T-cell (primary cell): ENCODE data around the gene ARL8B. TPM values are rescaled to one million over a fixed set of nuclear protein-coding genes. Genes with fewer than 3 reads are reported as not detected.
"Not testable (repeated sequence)": the region's sequence is repeated elsewhere in the genome, so short reads cannot be mapped to it uniquely, and the experiment has no call there.

Experiments
- ATAC-seq, 4 experiments: fragments of 200-7000 bp in 3 of 4; fragments of 150-1000 bp in 1 of 4; cut with Tn5 transposase; replicated peaks in 1 of 4; 1 replicate in 3 of 4; 2 replicates in 1 of 4; pipeline ENCODE4 v1.10.0; 2021; ENCODE audit warnings: moderate library complexity in 3 of 4, mild to moderate bottlenecking in 2 of 4, moderate number of reproducible peaks in 1 of 4
- CTCF ChIA-PET, 2 donors: fragments of 300-600 bp; sonication (Branson Sonifier 250); formaldehyde crosslinking; loops; one replicate each; lab custom pipeline; 2022; ENCODE audit warnings: antibody characterized with exemption in 2 of 2; lab: Charles Lee
- POLR2A ChIA-PET, 2 donors: fragments of 300-600 bp; sonication (Branson Sonifier 250); formaldehyde crosslinking; loops; one replicate each; lab custom pipeline; 2022; ENCODE audit warnings: antibody characterized with exemption in 2 of 2; lab: Charles Lee
- DNase-seq, 35 experiments: peaks; one replicate each; pipeline versions ENCODE4 v3.0.0 to v3.0.0-alpha.2; 2013 to 2023
- H3K27ac ChIP-seq: one replicate; pipeline ENCODE4 v1.5.1; 2013; ENCODE audit warnings: low read length
- H3K27me3 ChIP-seq, 2 experiments: replicated peaks in 1 of 2; 1 replicate in 1 of 2; 2 replicates in 1 of 2; pipeline versions ENCODE4 v1.6.1 to v1.7.0; 2013; ENCODE audit warnings: low read length in 1 of 2, mixed read lengths in 1 of 2; ENCODE audit not compliant: control insufficient read depth in 2 of 2, insufficient read depth in 2 of 2; ENCODE audit errors: extremely low read depth in 1 of 2
- H3K36me3 ChIP-seq, 2 donors: 1 replicate in 1 of 2; 2 replicates in 1 of 2; pipeline versions ENCODE4 v1.6.1 to v1.7.0; 2013; ENCODE audit warnings: low read length in 1 of 2; ENCODE audit not compliant: control insufficient read depth in 2 of 2, insufficient read depth in 1 of 2; ENCODE audit errors: extremely low read depth in 1 of 2
- H3K4me1 ChIP-seq, 2 experiments: 1 replicate in 1 of 2; 2 replicates in 1 of 2; pipeline versions ENCODE4 v1.6.1 to v1.7.0; 2013; ENCODE audit warnings: low read length in 2 of 2, mixed read lengths in 1 of 2; ENCODE audit not compliant: insufficient read depth in 2 of 2, control insufficient read depth in 1 of 2; ENCODE audit errors: extremely low read depth in 1 of 2
- H3K4me3 ChIP-seq, 2 donors: 1 replicate in 1 of 2; 2 replicates in 1 of 2; pipeline versions ENCODE4 v1.5.1 to v1.7.0; 2013; ENCODE audit warnings: mild to moderate bottlenecking in 2 of 2, low read length in 1 of 2, moderate library complexity in 1 of 2; ENCODE audit not compliant: control insufficient read depth in 1 of 2; ENCODE audit errors: extremely low read depth in 1 of 2
- H3K9me3 ChIP-seq: 2 replicates; pipeline ENCODE4 v1.7.0; 2013
- H3K27ac Mint-ChIP-seq, 2 donors: one replicate each; pipeline ENCODE4 v1.8.0; 2020 to 2021; ENCODE audit warnings: mild to moderate bottlenecking in 2 of 2, mixed read lengths in 2 of 2
- H3K27me3 Mint-ChIP-seq, 2 donors: one replicate each; pipeline ENCODE4 v1.8.0; 2021 to 2022; ENCODE audit warnings: mixed read lengths in 2 of 2
- H3K36me3 Mint-ChIP-seq: one replicate; pipeline ENCODE4 v1.8.0; 2021; ENCODE audit warnings: mixed read lengths
- H3K4me1 Mint-ChIP-seq, 3 donors: one replicate each; pipeline ENCODE4 v1.8.0; 2020 to 2022; ENCODE audit warnings: mixed read lengths in 3 of 3, mild to moderate bottlenecking in 1 of 3
- H3K4me3 Mint-ChIP-seq, 3 donors: one replicate each; pipeline ENCODE4 v1.8.0; 2020 to 2022; ENCODE audit warnings: mild to moderate bottlenecking in 3 of 3, mixed read lengths in 3 of 3, moderate library complexity in 3 of 3
- H3K9me3 Mint-ChIP-seq, 3 donors: one replicate each; pipeline ENCODE4 v1.8.0; 2020 to 2022; ENCODE audit warnings: mixed read lengths in 3 of 3
- WGBS: methylation state at CpG from one replicate; pipeline ENCODE4 v1.1.5; 2013; ENCODE audit warnings: missing lambda C conversion rate; ENCODE audit not compliant: insufficient coverage; 5-methylcytosine and 5-hydroxymethylcytosine counted together
- total RNA-seq, 35 experiments: library from RNA in 6 of 35; stranded (reverse) in 6 of 35; fragments of 120-200 nt in 1 of 35; gene quantifications; one replicate each; pipeline versions ENCODE4 v1.2.1 to v1.2.4 and lab custom pipeline; 2013 to 2026

The ARL8B gene
- total RNA-seq, 5 donors from 2014 or later (not counting 1 experiment from before 2014, with no cell fraction given) = 40.6 to 52.6 (median 48.3) TPM

DNA sequence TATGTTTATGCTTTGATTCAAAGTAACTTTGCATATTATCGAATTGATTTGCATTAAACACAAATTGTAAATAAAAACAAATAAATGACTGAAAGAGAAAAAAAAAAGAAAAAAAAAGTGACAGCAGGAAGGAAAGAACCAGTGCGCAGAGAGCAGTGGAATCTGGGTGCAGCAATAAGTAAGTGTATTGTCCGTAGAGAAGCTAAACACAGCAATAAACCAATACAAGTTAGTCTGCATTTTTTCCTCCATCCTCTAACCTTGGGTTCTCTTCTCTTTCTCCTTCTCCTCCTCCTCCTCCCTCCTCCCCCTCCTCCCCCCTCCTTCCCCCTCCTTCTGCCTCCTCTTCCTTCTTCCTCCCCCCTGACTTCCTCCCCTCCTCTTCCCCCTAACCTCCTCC, 18.3 kb upstream of the ARL8B start:
- peaks cover 0 to 7% of the 10 kb centered on the region in 2 experiments for H3K27me3 ChIP-seq
- no peak overlapping the region for H3K27ac ChIP-seq
- no peaks in the 10 kb centered on the region for H3K4me1 Mint-ChIP-seq
- CTCF ChIA-PET = no interaction called here
- DNase-seq (no peak), ATAC-seq (no peak)
- WGBS = no CpG with 5 or more reads among the region's 3 CpGs
- no peaks in the 10 kb centered on the region for H3K9me3 Mint-ChIP-seq
- H3K27me3 Mint-ChIP-seq = peaks cover 0 to 8% of the 10 kb centered on the region in 2 donors
- H3K36me3 ChIP-seq = no peaks in the 10 kb centered on the region
- no peak overlapping the region for H3K27ac Mint-ChIP-seq
- POLR2A ChIA-PET = no interaction called here
- H3K4me3 ChIP-seq = no peak overlapping the region
- H3K9me3 ChIP-seq = no peaks in the 10 kb centered on the region
- no peaks in the 10 kb centered on the region for H3K4me1 ChIP-seq
- H3K4me3 Mint-ChIP-seq = no peak overlapping the region
- no peaks in the 10 kb centered on the region for H3K36me3 Mint-ChIP-seq

DNA sequence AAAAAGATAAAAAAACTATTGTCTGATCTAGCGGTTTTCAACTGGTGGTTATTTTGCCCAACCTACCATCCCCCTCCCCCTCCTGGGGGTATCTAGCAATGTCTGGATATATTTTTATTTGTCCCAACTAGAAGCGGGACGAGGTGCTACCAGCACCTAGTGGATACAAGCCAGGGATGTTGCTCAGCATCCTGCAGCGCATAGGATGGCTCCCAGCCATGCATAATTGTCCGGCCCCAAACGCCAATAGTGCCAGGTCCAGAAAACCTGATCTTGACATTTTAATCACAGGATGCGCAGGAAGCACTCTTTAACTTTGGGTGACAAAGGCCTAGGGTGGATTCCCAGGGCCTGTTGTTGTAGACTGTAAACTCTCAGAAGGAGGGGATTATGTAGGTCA, 17.0 kb upstream of the ARL8B start:
- Mint-ChIP-seq H3K36me3 (no peaks in the 10 kb centered on the region), H3K9me3 (no peaks in the 10 kb centered on the region), H3K4me3 (no peak overlapping the region), H3K27me3 (no peaks in the 10 kb centered on the region), H3K4me1 (no peaks in the 10 kb centered on the region), H3K27ac (no peak overlapping the region)
- WGBS = 98% methylated on average over 6 of the region's 7 CpGs
- POLR2A ChIA-PET = no interaction called here
- Histone ChIP-seq H3K4me1 (no peaks in the 10 kb centered on the region), H3K9me3 (no peaks in the 10 kb centered on the region), H3K4me3 (no peak overlapping the region), H3K27me3 (peaks cover 0 to 11% of the 10 kb centered on the region in 2 experiments), H3K27ac (no peak overlapping the region), H3K36me3 (no peaks in the 10 kb centered on the region)
- CTCF ChIA-PET = interaction anchor here in 1 of 2 donors (0.6 kb wide), 1 partner anchor 28 kb away, joined by 3 read pairs; no protein-coding TSS in a partner anchor
- ATAC-seq (no peak), DNase-seq (no peak)

DNA sequence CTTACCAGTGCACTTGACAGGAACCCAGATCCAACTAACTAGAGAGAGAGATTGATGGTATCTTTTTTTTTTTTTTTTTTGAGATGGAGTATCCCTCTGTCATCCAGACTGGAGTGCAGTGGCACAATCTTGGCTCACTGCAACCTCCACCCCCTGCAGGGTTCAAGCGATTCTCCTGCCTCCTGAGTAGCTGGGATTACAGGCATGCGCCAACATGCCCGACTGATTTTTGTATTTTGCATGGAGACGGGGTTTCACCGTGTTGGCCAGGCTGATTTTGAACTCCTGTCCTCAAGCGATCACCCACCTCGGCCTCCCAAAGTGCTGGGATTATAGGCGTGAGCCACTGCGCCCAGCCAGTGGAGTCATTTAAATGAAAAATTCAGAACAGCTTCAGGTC, 15.7 kb upstream of the ARL8B start:
- DNase-seq, H3K4me3 ChIP-seq, H3K27ac Mint-ChIP-seq, H3K27me3 Mint-ChIP-seq, H3K9me3 Mint-ChIP-seq, H3K9me3 ChIP-seq, H3K4me3 Mint-ChIP-seq, ATAC-seq, H3K4me1 ChIP-seq, CTCF ChIA-PET, H3K27ac ChIP-seq, POLR2A ChIA-PET, H3K36me3 Mint-ChIP-seq, H3K36me3 ChIP-seq, H3K4me1 Mint-ChIP-seq: not testable (repeated sequence)
- peaks cover 0 to 11% of the 10 kb centered on the region in 2 experiments for H3K27me3 ChIP-seq
- WGBS = 96% methylated on average over 7 of the region's 9 CpGs

DNA sequence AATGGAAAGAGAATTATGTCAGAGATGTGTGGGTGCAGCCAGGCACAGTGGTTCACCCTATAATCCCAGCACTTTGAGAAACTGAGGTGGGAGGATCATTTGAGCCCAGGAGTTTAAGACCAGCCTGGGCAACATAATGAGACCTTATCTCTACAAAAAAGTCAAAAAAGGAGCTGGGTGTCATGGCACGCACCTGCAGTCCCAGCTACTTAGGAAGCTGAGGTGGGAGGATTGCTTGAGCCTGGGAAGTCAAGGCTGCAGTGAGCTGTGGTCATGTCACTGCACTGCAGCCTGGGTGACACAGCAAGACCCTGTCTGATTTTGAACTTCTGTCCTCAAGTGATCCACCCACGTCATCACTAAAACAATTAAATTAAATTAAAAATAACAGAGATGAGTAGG, 15.2 kb upstream of the ARL8B start:
- not testable (repeated sequence) for ATAC-seq, H3K27ac ChIP-seq, H3K4me3 Mint-ChIP-seq, H3K9me3 Mint-ChIP-seq, H3K27ac Mint-ChIP-seq, H3K27me3 Mint-ChIP-seq, H3K9me3 ChIP-seq, H3K4me1 Mint-ChIP-seq, H3K4me1 ChIP-seq, H3K36me3 ChIP-seq, H3K36me3 Mint-ChIP-seq, DNase-seq, H3K4me3 ChIP-seq
- peaks cover 0 to 13% of the 10 kb centered on the region in 2 experiments for H3K27me3 ChIP-seq
- ChIA-PET CTCF (interaction anchor here (0.6 to 0.7 kb wide), 2 partner anchors 21 to 71 kb away, joined by 3 read pairs; no protein-coding TSS in a partner anchor), POLR2A (interaction anchor here (0.6 kb wide), 2 partner anchors 9 to 30 kb away, joined by 3 to 4 read pairs; no protein-coding TSS in a partner anchor)
- WGBS = 83% methylated on average over 1 of the region's 2 CpGs

DNA sequence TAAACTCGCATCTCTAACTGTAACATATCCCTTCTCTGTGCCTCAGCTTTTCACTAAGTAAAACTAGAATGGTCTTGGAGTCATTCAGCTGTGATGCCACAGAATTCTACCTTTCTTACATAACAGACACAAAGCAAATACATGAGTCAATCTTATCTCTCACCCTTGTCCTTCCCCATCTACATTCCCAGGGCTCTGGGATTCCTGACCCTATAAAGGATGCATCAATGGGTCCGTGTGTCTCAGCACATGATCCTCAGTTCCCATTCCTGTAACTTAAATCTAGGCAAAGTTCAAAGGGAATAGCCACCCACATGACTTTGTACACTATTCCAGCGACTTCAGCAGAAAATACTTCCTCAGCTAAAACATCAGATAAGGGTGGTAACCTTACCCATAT, 11.8 kb upstream of the ARL8B start:
- no peak overlapping the region for H3K27ac Mint-ChIP-seq
- H3K9me3 Mint-ChIP-seq = no peaks in the 10 kb centered on the region
- no peak overlapping the region for H3K4me3 Mint-ChIP-seq
- 82% methylated on average over 2 of the region's 3 CpGs for WGBS
- no peak for ATAC-seq
- H3K4me1 Mint-ChIP-seq = no peaks in the 10 kb centered on the region
- CTCF ChIA-PET = no interaction called here
- no peak overlapping the region for H3K27ac ChIP-seq
- DNase-seq = no peak
- POLR2A ChIA-PET = no interaction called here
- no peaks in the 10 kb centered on the region for H3K27me3 Mint-ChIP-seq
- H3K36me3 ChIP-seq = no peaks in the 10 kb centered on the region
- no peaks in the 10 kb centered on the region for H3K4me1 ChIP-seq
- H3K27me3 ChIP-seq = peaks cover 0 to 13% of the 10 kb centered on the region in 2 experiments
- no peak overlapping the region for H3K4me3 ChIP-seq
- H3K36me3 Mint-ChIP-seq = no peaks in the 10 kb centered on the region
- no peaks in the 10 kb centered on the region for H3K9me3 ChIP-seq

DNA sequence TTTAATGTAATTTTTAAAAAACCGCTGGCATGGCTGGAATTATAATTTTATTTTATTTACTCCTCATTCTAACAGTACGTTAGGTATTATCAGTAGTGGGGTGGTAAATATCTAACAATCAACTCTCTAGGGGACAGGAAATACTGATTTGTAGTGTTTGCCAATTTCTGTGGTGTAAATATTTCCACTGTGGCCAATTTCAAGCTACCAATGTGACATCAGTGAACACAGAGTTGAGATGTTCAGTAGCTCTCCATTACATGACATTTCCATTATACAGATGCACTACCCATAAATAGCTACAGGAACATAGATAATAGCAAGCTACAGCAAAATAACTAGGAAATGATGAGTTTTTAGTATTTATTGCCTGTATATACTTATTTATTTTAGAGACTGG, 10.0 kb upstream of the ARL8B start:
- no peaks in the 10 kb centered on the region for H3K36me3 Mint-ChIP-seq
- no peaks in the 10 kb centered on the region for H3K9me3 ChIP-seq
- H3K4me1 Mint-ChIP-seq = no peaks in the 10 kb centered on the region
- H3K4me1 ChIP-seq = no peaks in the 10 kb centered on the region
- DNase-seq = no peak
- POLR2A ChIA-PET = no interaction called here
- no peaks in the 10 kb centered on the region for H3K36me3 ChIP-seq
- peaks cover 0 to 9% of the 10 kb centered on the region in 2 experiments for H3K27me3 ChIP-seq
- no peak overlapping the region for H3K27ac Mint-ChIP-seq
- H3K4me3 Mint-ChIP-seq = no peak overlapping the region
- no peak overlapping the region for H3K4me3 ChIP-seq
- H3K27ac ChIP-seq = no peak overlapping the region
- ATAC-seq = no peak
- H3K27me3 Mint-ChIP-seq = no peaks in the 10 kb centered on the region
- CTCF ChIA-PET = no interaction called here
- WGBS = no CpG with 5 or more reads among the region's 2 CpGs
- no peaks in the 10 kb centered on the region for H3K9me3 Mint-ChIP-seq

DNA sequence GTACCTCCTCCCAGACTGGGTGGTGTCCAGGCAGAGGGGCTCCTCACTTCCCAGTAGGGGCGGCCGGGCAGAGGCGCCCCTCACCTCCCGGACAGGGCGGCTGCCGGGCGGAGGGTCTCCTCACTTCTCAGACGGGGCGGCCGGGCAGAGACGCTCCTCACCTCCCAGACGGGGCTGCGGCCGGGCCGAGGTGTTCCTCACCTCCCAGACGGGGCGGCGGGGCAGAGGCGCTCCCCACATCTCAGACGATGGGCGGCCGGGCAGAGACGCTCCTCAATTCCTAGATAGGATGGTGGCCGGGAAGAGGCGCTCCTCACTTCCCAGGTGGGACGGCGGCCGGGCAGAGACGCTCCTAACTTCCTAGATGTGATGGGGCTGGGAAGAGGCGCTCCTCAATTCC, 8.4 kb upstream of the ARL8B start:
- POLR2A ChIA-PET, H3K36me3 ChIP-seq, H3K4me3 Mint-ChIP-seq, H3K4me1 Mint-ChIP-seq, H3K27me3 Mint-ChIP-seq, DNase-seq, ATAC-seq, H3K36me3 Mint-ChIP-seq, H3K9me3 Mint-ChIP-seq, H3K27ac ChIP-seq, H3K4me1 ChIP-seq, H3K4me3 ChIP-seq, H3K27ac Mint-ChIP-seq, H3K27me3 ChIP-seq, H3K9me3 ChIP-seq, CTCF ChIA-PET: not testable (repeated sequence)
- 93% methylated on average over 14 of the region's 30 CpGs for WGBS
